Thyroid gland (tissue), 4 donors: ENCODE measurements around the gene KRT5.

ENCODE experiments used
- POLR2A ChIP-seq, 2 donors: fragments of 450-650 bp; IDR thresholded peaks; one replicate each; pipeline ENCODE4 v1.6.1; 2017; ENCODE audit warnings: antibody characterized with exemption in 2 of 2, mild to moderate bottlenecking in 2 of 2, moderate library complexity in 1 of 2
- TF ChIP-seq, protein P1 (sequence below), 6 experiments: fragments of 200-600 bp in 3 of 6; fragments of 450-650 bp in 3 of 6; sonication (generic) in 3 of 6; IDR thresholded peaks; one replicate each; pipeline ENCODE4 v1.5.1; 2016 to 2019; ENCODE audit warnings: antibody characterized with exemption in 6 of 6, mild to moderate bottlenecking in 2 of 6, inconsistent platforms in 1 of 6, moderate library complexity in 1 of 6

DNA sequence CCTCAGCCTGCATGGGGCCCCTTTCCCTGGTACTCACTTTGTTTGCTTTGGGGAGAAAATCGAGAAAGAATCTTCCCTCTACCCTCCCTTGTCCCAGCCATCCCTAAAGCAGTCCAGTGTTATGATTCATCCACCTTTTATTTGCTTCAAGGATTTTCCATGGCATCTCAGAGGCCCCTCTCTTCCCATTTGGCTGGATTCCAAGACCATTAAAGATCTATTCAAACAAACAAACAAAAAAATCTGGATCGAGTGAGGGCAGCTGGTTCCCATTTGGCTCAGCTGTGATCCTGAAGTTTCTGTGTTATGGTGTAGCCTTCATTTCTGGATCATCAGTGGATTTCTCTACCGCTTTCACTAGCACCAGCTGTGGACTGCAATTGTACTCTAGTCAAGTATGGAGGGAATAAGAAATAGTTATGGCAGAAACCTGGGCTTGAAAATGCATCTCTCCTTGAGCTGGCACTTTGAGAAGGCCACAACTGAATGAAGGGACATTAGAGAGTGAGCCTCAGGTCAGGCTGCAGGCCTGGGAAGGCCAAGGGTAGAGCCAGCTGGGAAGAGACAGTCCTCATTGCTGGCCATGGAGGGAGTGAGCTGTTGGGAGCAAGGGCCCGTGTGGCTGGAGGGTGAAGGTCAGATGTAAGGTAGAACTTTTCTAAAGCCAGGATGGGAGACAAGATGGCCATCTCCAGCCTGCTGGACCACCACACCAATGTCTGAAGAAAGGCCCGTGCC lies 19.1 kb upstream of the KRT5 start:
- TF ChIP-seq, protein P1, sequence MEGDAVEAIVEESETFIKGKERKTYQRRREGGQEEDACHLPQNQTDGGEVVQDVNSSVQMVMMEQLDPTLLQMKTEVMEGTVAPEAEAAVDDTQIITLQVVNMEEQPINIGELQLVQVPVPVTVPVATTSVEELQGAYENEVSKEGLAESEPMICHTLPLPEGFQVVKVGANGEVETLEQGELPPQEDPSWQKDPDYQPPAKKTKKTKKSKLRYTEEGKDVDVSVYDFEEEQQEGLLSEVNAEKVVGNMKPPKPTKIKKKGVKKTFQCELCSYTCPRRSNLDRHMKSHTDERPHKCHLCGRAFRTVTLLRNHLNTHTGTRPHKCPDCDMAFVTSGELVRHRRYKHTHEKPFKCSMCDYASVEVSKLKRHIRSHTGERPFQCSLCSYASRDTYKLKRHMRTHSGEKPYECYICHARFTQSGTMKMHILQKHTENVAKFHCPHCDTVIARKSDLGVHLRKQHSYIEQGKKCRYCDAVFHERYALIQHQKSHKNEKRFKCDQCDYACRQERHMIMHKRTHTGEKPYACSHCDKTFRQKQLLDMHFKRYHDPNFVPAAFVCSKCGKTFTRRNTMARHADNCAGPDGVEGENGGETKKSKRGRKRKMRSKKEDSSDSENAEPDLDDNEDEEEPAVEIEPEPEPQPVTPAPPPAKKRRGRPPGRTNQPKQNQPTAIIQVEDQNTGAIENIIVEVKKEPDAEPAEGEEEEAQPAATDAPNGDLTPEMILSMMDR (IDR thresholded peaks at IDR 0.05) = no peak
- no peak for TF ChIP-seq POLR2A (IDR thresholded peaks at IDR 0.05)
